Fibroblast of lung (primary cell): ENCODE results near the gene NCOA1. TPM values are rescaled to one million over a fixed set of nuclear protein-coding genes. Genes with fewer than 3 reads are reported as not detected.

Experiments
- DNase-seq, 2 donors: peaks; one replicate each; pipeline versions ENCODE4 v3.0.0 to v3.0.0-alpha.2; 2010; ENCODE audit warnings: low read depth in 2 of 2
- H2AFZ ChIP-seq: 2 replicates; pipeline ENCODE4 v1.5.1; 2012; ENCODE audit warnings: low read length, control low read depth, inconsistent platforms
- H3K27ac ChIP-seq: 2 replicates; pipeline ENCODE4 v1.5.1; 2011; ENCODE audit warnings: low read length, control low read depth; ENCODE audit not compliant: insufficient read depth
- H3K27me3 ChIP-seq: 2 replicates; pipeline ENCODE4 v1.5.1; 2011; ENCODE audit warnings: mild to moderate bottlenecking, low read length; ENCODE audit not compliant: control insufficient read depth, insufficient read depth
- H3K36me3 ChIP-seq: 2 replicates; pipeline ENCODE4 v1.5.1; 2011; ENCODE audit warnings: low read length; ENCODE audit not compliant: control insufficient read depth, insufficient read depth
- H3K4me1 ChIP-seq: 2 replicates; pipeline ENCODE4 v1.5.1; 2011; ENCODE audit warnings: low read length; ENCODE audit not compliant: control insufficient read depth, insufficient read depth; ENCODE audit errors: extremely low read depth
- H3K4me2 ChIP-seq: 2 replicates; pipeline ENCODE4 v1.5.1; 2011; ENCODE audit warnings: low read length, control low read depth; ENCODE audit not compliant: insufficient read depth; ENCODE audit errors: extremely low read depth
- H3K4me3 ChIP-seq, 4 experiments: fragments of 200-600 bp in 1 of 4; sonication (generic) in 1 of 4; replicated peaks in 1 of 4; 2 replicates each; pipeline ENCODE4 v1.5.1; 2011 to 2016; ENCODE audit warnings: low read length in 4 of 4, low read depth in 3 of 4, mild to moderate bottlenecking in 3 of 4, control low read depth in 2 of 4, inconsistent platforms in 1 of 4, mixed read lengths in 1 of 4; ENCODE audit not compliant: insufficient read depth in 1 of 4; ENCODE audit errors: control extremely low read depth in 1 of 4
- H3K79me2 ChIP-seq: 2 replicates; pipeline ENCODE4 v1.5.1; 2012; ENCODE audit warnings: mild to moderate bottlenecking, low read length, inconsistent platforms; ENCODE audit not compliant: control insufficient read depth, insufficient read depth
- H3K9ac ChIP-seq: 2 replicates; pipeline ENCODE4 v1.5.1; 2011; ENCODE audit warnings: mild to moderate bottlenecking, low read length, control low read depth; ENCODE audit not compliant: insufficient read depth
- H3K9me3 ChIP-seq: 2 replicates; pipeline ENCODE4 v1.5.1; 2012; ENCODE audit warnings: low read depth, low read length; ENCODE audit not compliant: control insufficient read depth, insufficient read depth
- H4K20me1 ChIP-seq: 2 replicates; pipeline ENCODE4 v1.5.1; 2011; ENCODE audit warnings: low read length; ENCODE audit not compliant: control insufficient read depth, insufficient read depth; ENCODE audit errors: extremely low read depth
- EZH2 ChIP-seq: IDR thresholded peaks from 2 replicates; pipeline ENCODE4 v1.5.1; 2012; ENCODE audit warnings: low read length, control low read depth, mild to moderate bottlenecking; ENCODE audit errors: missing control alignments
- polyA plus RNA-seq, 2 donors: library from polyadenylated mRNA; depleted of rRNA in 1 of 2; stranded (reverse) in 1 of 2; unstranded in 1 of 2; fragments of >200 nt; gene quantifications; 2 replicates each; pipeline ENCODE4 v1.2.1, GENCODE V29; 2011 to 2012; ENCODE audit warnings: missing spikeins in 1 of 2
- total RNA-seq: library from RNA; depleted of rRNA; stranded (reverse); fragments of >200 nt; gene quantifications from 2 replicates; pipeline ENCODE4 v1.2.1, GENCODE V29; 2014
- TF ChIP-seq, protein P1 (sequence below), 2 donors: IDR thresholded peaks in 1 of 2; conservative IDR thresholded peaks in 1 of 2; 1 replicate in 1 of 2; 2 replicates in 1 of 2; pipeline ENCODE4 v1.5.1; 2011 to 2012; ENCODE audit warnings: low read length in 2 of 2, control low read depth in 1 of 2, inconsistent platforms in 1 of 2, low read depth in 1 of 2, mild to moderate bottlenecking in 1 of 2

The NCOA1 gene
- total and polyA plus RNA-seq, 2 donors (not counting 1 experiment from before 2014, with no cell fraction given): 15.5 to 19.8 TPM

DNA sequence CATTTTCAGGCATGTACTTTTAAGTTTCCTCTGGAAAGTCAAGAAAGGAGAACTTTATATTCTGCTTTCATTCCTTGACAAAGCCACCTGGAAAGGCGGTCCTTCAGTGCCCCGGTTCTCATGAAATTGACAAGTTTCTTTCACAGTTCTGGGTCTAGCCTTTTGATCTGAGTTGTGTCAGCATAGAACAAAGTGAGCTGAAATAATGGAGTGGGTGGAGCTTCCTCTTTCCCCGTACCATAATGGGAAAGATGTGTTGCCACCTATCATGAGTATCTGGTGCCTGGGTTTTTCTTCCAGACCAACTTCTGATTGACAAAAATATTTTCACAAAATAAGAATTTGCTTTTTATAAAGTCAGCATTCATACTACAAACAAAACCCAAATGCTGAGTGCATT, 252.9 kb downstream of the NCOA1 start:
- DNase-seq: no peak
- H3K27ac ChIP-seq: no peak overlapping the region

DNA sequence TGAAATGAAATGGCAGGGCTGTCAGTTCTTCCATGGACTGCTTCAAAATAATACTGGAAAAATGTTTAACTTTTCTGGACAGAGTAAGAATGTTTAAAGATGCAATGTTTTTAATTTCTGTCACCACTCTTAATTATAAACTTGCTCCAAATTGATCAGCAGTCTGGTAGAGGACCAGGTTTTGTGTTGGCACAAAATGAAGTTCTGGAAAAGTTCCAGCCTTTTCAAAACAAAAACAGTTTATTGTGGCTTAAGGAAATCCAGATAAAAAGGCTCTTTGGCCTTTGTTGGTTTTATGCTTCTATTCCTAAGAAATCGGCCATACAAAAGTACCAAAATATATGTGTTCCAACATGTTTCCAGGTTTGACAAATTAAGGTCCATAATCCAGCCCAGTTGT, 253.3 kb downstream of the NCOA1 start:
- Histone ChIP-seq H3K27me3 (no peaks in the 10 kb centered on the region), H3K4me2 (no peak overlapping the region), H2AFZ (no peak overlapping the region), H3K9me3 (no peaks in the 10 kb centered on the region), H3K4me3 (no peak overlapping the region), H3K4me1 (no peaks in the 10 kb centered on the region), H4K20me1 (no peaks in the 10 kb centered on the region), H3K79me2 (no peaks in the 10 kb centered on the region), H3K36me3 (peaks cover 2% of the 10 kb centered on the region), H3K27ac (no peak overlapping the region), H3K9ac (no peak overlapping the region)
- TF ChIP-seq EZH2: no peak
- TF ChIP-seq, protein P1, sequence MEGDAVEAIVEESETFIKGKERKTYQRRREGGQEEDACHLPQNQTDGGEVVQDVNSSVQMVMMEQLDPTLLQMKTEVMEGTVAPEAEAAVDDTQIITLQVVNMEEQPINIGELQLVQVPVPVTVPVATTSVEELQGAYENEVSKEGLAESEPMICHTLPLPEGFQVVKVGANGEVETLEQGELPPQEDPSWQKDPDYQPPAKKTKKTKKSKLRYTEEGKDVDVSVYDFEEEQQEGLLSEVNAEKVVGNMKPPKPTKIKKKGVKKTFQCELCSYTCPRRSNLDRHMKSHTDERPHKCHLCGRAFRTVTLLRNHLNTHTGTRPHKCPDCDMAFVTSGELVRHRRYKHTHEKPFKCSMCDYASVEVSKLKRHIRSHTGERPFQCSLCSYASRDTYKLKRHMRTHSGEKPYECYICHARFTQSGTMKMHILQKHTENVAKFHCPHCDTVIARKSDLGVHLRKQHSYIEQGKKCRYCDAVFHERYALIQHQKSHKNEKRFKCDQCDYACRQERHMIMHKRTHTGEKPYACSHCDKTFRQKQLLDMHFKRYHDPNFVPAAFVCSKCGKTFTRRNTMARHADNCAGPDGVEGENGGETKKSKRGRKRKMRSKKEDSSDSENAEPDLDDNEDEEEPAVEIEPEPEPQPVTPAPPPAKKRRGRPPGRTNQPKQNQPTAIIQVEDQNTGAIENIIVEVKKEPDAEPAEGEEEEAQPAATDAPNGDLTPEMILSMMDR (conservative IDR thresholded peaks at IDR 0.05 in 1 of 2, IDR thresholded peaks at IDR 0.05 in 1 of 2; ENCODE audit: low read depth in 1 of 2, low read length in 2 of 2): no peak
- DNase-seq: no peak

More for the DNA sequence above, 252.9 kb downstream of the NCOA1 start:
- no peak overlapping the region for H3K4me2 ChIP-seq
- no peaks in the 10 kb centered on the region for H3K27me3 ChIP-seq
- H3K36me3 ChIP-seq: peaks cover 2% of the 10 kb centered on the region
- H3K9me3 ChIP-seq: no peaks in the 10 kb centered on the region
- H3K9ac ChIP-seq: no peak overlapping the region
- no peaks in the 10 kb centered on the region for H3K4me1 ChIP-seq
- no peak overlapping the region for H2AFZ ChIP-seq
- TF ChIP-seq, protein P1 (conservative IDR thresholded peaks at IDR 0.05 in 1 of 2, IDR thresholded peaks at IDR 0.05 in 1 of 2; ENCODE audit: low read depth in 1 of 2, low read length in 2 of 2): no peak
- no peak overlapping the region for H3K4me3 ChIP-seq
- H3K79me2 ChIP-seq: no peaks in the 10 kb centered on the region
- no peaks in the 10 kb centered on the region for H4K20me1 ChIP-seq

DNA sequence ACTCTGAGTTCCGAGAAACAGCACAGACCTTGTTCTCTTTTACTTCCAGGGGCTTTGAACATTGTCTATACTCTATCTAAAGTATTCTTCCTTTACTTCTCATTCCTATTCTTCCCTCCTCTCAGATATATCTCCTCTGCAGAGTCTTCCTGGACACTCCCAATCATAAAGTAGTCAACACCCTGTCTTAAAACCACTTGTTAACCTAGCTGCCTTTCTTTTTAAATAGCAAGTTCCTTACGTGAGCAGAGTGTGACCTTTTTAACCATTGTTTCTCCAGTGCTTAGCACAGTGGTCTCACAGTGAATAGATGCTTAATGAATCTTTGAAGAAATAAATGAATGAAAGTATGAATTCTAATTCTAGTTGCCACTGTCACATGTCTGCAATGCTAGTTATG, 254.8 kb downstream of the NCOA1 start:
- Histone ChIP-seq H3K9me3 (no peaks in the 10 kb centered on the region), H3K36me3 (peaks cover 2% of the 10 kb centered on the region), H3K27me3 (no peaks in the 10 kb centered on the region), H2AFZ (no peak overlapping the region), H3K4me1 (no peaks in the 10 kb centered on the region), H3K9ac (no peak overlapping the region), H3K27ac (no peak overlapping the region), H3K4me3 (no peak overlapping the region), H4K20me1 (no peaks in the 10 kb centered on the region), H3K4me2 (no peak overlapping the region), H3K79me2 (no peaks in the 10 kb centered on the region)
- no peak for DNase-seq
- TF ChIP-seq, protein P1 (conservative IDR thresholded peaks at IDR 0.05 in 1 of 2, IDR thresholded peaks at IDR 0.05 in 1 of 2; ENCODE audit: low read depth in 1 of 2, low read length in 2 of 2): no peak
- no peak for TF ChIP-seq EZH2
